Vagina (tissue), 2 donors: Measurements from ENCODE around the gene UCHL3.

Source experiments
- POLR2AphosphoS5 ChIP-seq, 2 donors: sonication (generic); formaldehyde crosslinking; IDR thresholded peaks; one replicate each; pipeline ENCODE4 v1.9.0; 2017; ENCODE audit warnings: antibody characterized with exemption in 2 of 2, mild to moderate bottlenecking in 2 of 2, low read depth in 1 of 2; ENCODE audit not compliant: insufficient read depth in 1 of 2
- TF ChIP-seq, protein P1 (sequence below), 3 experiments: fragments of 450-650 bp in 2 of 3; fragments of 200-600 bp in 1 of 3; sonication (generic) in 1 of 3; IDR thresholded peaks; one replicate each; pipeline ENCODE4 v1.5.1; 2017 to 2019; ENCODE audit warnings: antibody characterized with exemption in 3 of 3, mild to moderate bottlenecking in 2 of 3, moderate library complexity in 2 of 3

DNA sequence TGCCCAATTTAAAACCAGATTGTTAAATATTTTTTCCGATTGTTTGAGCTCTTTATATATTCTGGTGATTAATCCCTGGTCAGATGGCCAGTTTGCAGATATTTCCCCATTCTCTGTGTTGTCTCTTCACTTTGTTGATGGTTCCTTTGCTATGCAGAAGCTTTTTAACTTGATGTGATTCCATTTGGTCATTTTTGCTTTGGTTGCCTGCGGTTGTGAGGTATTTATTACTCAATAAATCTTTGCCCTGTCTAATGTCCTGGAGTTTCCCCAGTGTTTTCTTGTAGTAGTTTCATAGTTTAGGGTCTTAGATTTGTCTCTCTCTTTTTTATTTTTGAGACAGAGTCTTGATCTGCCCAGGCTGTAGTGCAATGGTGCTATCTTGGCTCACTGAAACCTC is 62.8 kb downstream of the UCHL3 start:
- TF ChIP-seq, protein P1, sequence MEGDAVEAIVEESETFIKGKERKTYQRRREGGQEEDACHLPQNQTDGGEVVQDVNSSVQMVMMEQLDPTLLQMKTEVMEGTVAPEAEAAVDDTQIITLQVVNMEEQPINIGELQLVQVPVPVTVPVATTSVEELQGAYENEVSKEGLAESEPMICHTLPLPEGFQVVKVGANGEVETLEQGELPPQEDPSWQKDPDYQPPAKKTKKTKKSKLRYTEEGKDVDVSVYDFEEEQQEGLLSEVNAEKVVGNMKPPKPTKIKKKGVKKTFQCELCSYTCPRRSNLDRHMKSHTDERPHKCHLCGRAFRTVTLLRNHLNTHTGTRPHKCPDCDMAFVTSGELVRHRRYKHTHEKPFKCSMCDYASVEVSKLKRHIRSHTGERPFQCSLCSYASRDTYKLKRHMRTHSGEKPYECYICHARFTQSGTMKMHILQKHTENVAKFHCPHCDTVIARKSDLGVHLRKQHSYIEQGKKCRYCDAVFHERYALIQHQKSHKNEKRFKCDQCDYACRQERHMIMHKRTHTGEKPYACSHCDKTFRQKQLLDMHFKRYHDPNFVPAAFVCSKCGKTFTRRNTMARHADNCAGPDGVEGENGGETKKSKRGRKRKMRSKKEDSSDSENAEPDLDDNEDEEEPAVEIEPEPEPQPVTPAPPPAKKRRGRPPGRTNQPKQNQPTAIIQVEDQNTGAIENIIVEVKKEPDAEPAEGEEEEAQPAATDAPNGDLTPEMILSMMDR (IDR thresholded peaks at IDR 0.05) = no peak
- no peak for TF ChIP-seq POLR2AphosphoS5 (IDR thresholded peaks at IDR 0.05; ENCODE audit: insufficient read depth in 1 of 2, low read depth in 1 of 2)
